NCI-H510A (cell line): ENCODE measurements around the gene PDS5B.
"Not testable (repeated sequence)": the region's sequence is repeated elsewhere in the genome, so short reads cannot be mapped to it uniquely, and the experiment has no call there.

ENCODE experiments used
- DNase-seq: peaks from one replicate; lab custom pipeline; 2025; lab: John Stamatoyannopoulos, UW

Gene PDS5B

GRCh38 chr13:32586080-32586900 is at the start of gene PDS5B:
Gene PDS5B, plus strand, starts transcription at chr13:32586452. Its CDS starts 62,321 bp downstream, at chr13:32648773.
- DNase-seq = peak; percentile 86

- no peak for DNase-seq
These were observed 48.6 kb upstream of the PDS5B start for GRCh38 chr13:32537580-32538142.

GRCh38 chr13:32538143-32538620 is 48.1 kb upstream of the PDS5B start:
- DNase-seq = no peak

GRCh38 chr13:32538621-32539246 is 47.5 kb upstream of the PDS5B start, which contains the start of gene N4BP2L2:
Gene N4BP2L2, minus strand, starts transcription at chr13:32538795. Its CDS starts 1,768 bp downstream, at chr13:32537027.
- DNase-seq = peak; percentile 68

GRCh38 chr13:32542221-32542620 is 44.0 kb upstream of the PDS5B start:
- DNase-seq = no peak

GRCh38 chr13:32545083-32545482 is 41.2 kb upstream of the PDS5B start:
- DNase-seq = no peak

- DNase-seq = no peak
These were observed 37.4 kb upstream of the PDS5B start for GRCh38 chr13:32548837-32549236.

- DNase-seq = no peak
These were observed 36.5 kb upstream of the PDS5B start for GRCh38 chr13:32549788-32550187.

GRCh38 chr13:32553720-32554119 is 32.5 kb upstream of the PDS5B start:
- no peak for DNase-seq

GRCh38 chr13:32555613-32556012 is 30.6 kb upstream of the PDS5B start:
- DNase-seq = no peak

GRCh38 chr13:32560842-32561241 is 25.4 kb upstream of the PDS5B start:
- not testable (repeated sequence) for DNase-seq

GRCh38 chr13:32575687-32576086 is 10.6 kb upstream of the PDS5B start:
- not testable (repeated sequence) for DNase-seq

- no peak for DNase-seq
These were observed 9.2 kb upstream of the PDS5B start for GRCh38 chr13:32577032-32577431.

- no peak for DNase-seq
These were observed 5.0 kb upstream of the PDS5B start for GRCh38 chr13:32581177-32581786.

- no peak for DNase-seq
These were observed 4.0 kb upstream of the PDS5B start for GRCh38 chr13:32582281-32582680.

- no peak for DNase-seq
These were observed 3.3 kb upstream of the PDS5B start for GRCh38 chr13:32582991-32583390.

GRCh38 chr13:32585550-32586079 is 637 bp upstream of the PDS5B start:
- DNase-seq = no peak

- DNase-seq = peak; percentile 57
These were observed 959 bp downstream of the PDS5B start for GRCh38 chr13:32587011-32587810.

- no peak for DNase-seq
These were observed 1.5 kb downstream of the PDS5B start for GRCh38 chr13:32587811-32588170.

- no peak for DNase-seq
These were observed 2.5 kb downstream of the PDS5B start for GRCh38 chr13:32588736-32589135.

- DNase-seq = no peak
These were observed 3.2 kb downstream of the PDS5B start for GRCh38 chr13:32589471-32589870.
